GM19099 (cell line): Measurements from ENCODE around the gene ACAT2.

ENCODE experiments used
- POLR2A ChIP-seq: IDR thresholded peaks from 3 replicates; pipeline ENCODE4 v1.6.1; 2011; ENCODE audit warnings: low read depth; ENCODE audit not compliant: insufficient read length; ENCODE audit errors: extremely low read depth

ACAT2 gene

GRCh38 chr6:159761873-159762680, at the start of gene ACAT2:
Gene ACAT2, plus strand, starts transcription at chr6:159762045. Its CDS starts 43 bp downstream, at chr6:159762088.
- TF ChIP-seq POLR2A = peak; percentile 73

- no peak for TF ChIP-seq POLR2A
These were observed 47.9 kb upstream of the ACAT2 start for GRCh38 chr6:159713984-159714383.

- no peak for TF ChIP-seq POLR2A
These were observed 47.4 kb upstream of the ACAT2 start for GRCh38 chr6:159714404-159714803.

GRCh38 chr6:159715166-159715565, 46.7 kb upstream of the ACAT2 start:
- no peak for TF ChIP-seq POLR2A

GRCh38 chr6:159715605-159716004, 46.2 kb upstream of the ACAT2 start:
- no peak for TF ChIP-seq POLR2A

- no peak for TF ChIP-seq POLR2A
These were observed 45.4 kb upstream of the ACAT2 start for GRCh38 chr6:159716247-159717096.

GRCh38 chr6:159718634-159719033, 43.2 kb upstream of the ACAT2 start:
- no peak for TF ChIP-seq POLR2A

GRCh38 chr6:159719287-159719686, 42.6 kb upstream of the ACAT2 start:
- no peak for TF ChIP-seq POLR2A

GRCh38 chr6:159720708-159721107, 41.1 kb upstream of the ACAT2 start:
- no peak for TF ChIP-seq POLR2A

- TF ChIP-seq POLR2A = no peak
These were observed 39.2 kb upstream of the ACAT2 start for GRCh38 chr6:159722655-159723054.

- no peak for TF ChIP-seq POLR2A
These were observed 38.6 kb upstream of the ACAT2 start for GRCh38 chr6:159723259-159723658.

GRCh38 chr6:159724778-159725177, 37.1 kb upstream of the ACAT2 start:
- TF ChIP-seq POLR2A = no peak

- TF ChIP-seq POLR2A = no peak
These were observed 35.5 kb upstream of the ACAT2 start for GRCh38 chr6:159726255-159726917.

- peak; percentile 94 for TF ChIP-seq POLR2A
These were observed 34.7 kb upstream of the ACAT2 start, which contains the start of gene WTAP for GRCh38 chr6:159726918-159727716. Gene WTAP, plus strand, starts transcription at chr6:159727506. Its CDS starts 8,760 bp downstream, at chr6:159736266.
